Transverse colon (tissue), 4 donors: ENCODE measurements around the gene TF.

ENCODE experiments used
- EP300 ChIP-seq: sonication (generic); formaldehyde crosslinking; IDR thresholded peaks from one replicate; pipeline ENCODE4 v1.6.1; 2017; ENCODE audit warnings: antibody characterized with exemption, low read depth
- POLR2A ChIP-seq: fragments of 450-650 bp; IDR thresholded peaks from one replicate; pipeline ENCODE4 v1.6.1; 2016; ENCODE audit warnings: antibody characterized with exemption, mild to moderate bottlenecking, moderate library complexity
- POLR2AphosphoS5 ChIP-seq, 3 donors: sonication (generic); formaldehyde crosslinking; IDR thresholded peaks; one replicate each; pipeline ENCODE4 v1.6.1; 2016; ENCODE audit warnings: antibody characterized with exemption in 3 of 3
- TF ChIP-seq, protein P1 (sequence below), 5 experiments: fragments of 200-600 bp in 3 of 5; fragments of 450-650 bp in 2 of 5; sonication (generic) in 3 of 5; IDR thresholded peaks; 1 replicate in 2 of 5; 2 replicates in 3 of 5; pipeline ENCODE4 v1.5.1; 2016 to 2017; ENCODE audit warnings: antibody characterized with exemption in 5 of 5, inconsistent platforms in 3 of 5, mild to moderate bottlenecking in 2 of 5, moderate library complexity in 1 of 5

- TF ChIP-seq, protein P1, sequence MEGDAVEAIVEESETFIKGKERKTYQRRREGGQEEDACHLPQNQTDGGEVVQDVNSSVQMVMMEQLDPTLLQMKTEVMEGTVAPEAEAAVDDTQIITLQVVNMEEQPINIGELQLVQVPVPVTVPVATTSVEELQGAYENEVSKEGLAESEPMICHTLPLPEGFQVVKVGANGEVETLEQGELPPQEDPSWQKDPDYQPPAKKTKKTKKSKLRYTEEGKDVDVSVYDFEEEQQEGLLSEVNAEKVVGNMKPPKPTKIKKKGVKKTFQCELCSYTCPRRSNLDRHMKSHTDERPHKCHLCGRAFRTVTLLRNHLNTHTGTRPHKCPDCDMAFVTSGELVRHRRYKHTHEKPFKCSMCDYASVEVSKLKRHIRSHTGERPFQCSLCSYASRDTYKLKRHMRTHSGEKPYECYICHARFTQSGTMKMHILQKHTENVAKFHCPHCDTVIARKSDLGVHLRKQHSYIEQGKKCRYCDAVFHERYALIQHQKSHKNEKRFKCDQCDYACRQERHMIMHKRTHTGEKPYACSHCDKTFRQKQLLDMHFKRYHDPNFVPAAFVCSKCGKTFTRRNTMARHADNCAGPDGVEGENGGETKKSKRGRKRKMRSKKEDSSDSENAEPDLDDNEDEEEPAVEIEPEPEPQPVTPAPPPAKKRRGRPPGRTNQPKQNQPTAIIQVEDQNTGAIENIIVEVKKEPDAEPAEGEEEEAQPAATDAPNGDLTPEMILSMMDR (IDR thresholded peaks at IDR 0.05): no peak
- TF ChIP-seq POLR2AphosphoS5 (IDR thresholded peaks at IDR 0.05) (no peak), POLR2A (no peak), EP300 (no peak)
These were observed 7.6 kb downstream of the TF start for GRCh38 chr3:133753779-133754164.
